IMR-90 (cell line): ENCODE results near the gene RTN4RL2.

ENCODE experiments used
- BHLHE40 ChIP-seq: fragments of 150-350 bp; IDR thresholded peaks from 2 replicates; pipeline ENCODE4 v1.6.1; 2016; ENCODE audit warnings: mild to moderate bottlenecking, low read depth, low read length
- CEBPB ChIP-seq: IDR thresholded peaks from 2 replicates; pipeline ENCODE4 v1.6.1; 2012; ENCODE audit warnings: low read depth, low read length, improper control_type of control experiment
- CHD1 ChIP-seq: IDR thresholded peaks from 2 replicates; pipeline ENCODE4 v1.6.1; 2012; ENCODE audit warnings: low read depth, low read length, improper control_type of control experiment
- CTCF ChIP-seq: conservative IDR thresholded peaks from 2 replicates; pipeline ENCODE4 v1.5.1; 2012; ENCODE audit warnings: mild to moderate bottlenecking, low read depth, low read length, improper control_type of control experiment
- MAFK ChIP-seq: IDR thresholded peaks from 2 replicates; pipeline ENCODE4 v1.6.1; 2012; ENCODE audit warnings: low read depth, low read length, improper control_type of control experiment
- MAZ ChIP-seq: IDR thresholded peaks from 2 replicates; pipeline ENCODE4 v1.6.1; 2012; ENCODE audit warnings: low read depth, mild to moderate bottlenecking, low read length, improper control_type of control experiment, moderate library complexity, borderline replicate concordance
- MXI1 ChIP-seq: IDR thresholded peaks from 2 replicates; pipeline ENCODE4 v1.6.1; 2012; ENCODE audit warnings: low read depth, mild to moderate bottlenecking, low read length, moderate library complexity, borderline replicate concordance
- POLR2A ChIP-seq: IDR thresholded peaks from 2 replicates; pipeline ENCODE4 v1.6.1; 2012; ENCODE audit warnings: mild to moderate bottlenecking, low read depth, low read length
- RAD21 ChIP-seq: IDR thresholded peaks from 2 replicates; pipeline ENCODE4 v1.6.1; 2012; ENCODE audit warnings: low read length, improper control_type of control experiment
- RCOR1 ChIP-seq: IDR thresholded peaks from 2 replicates; pipeline ENCODE4 v1.6.1; 2012; ENCODE audit warnings: mild to moderate bottlenecking, low read length, improper control_type of control experiment; ENCODE audit not compliant: insufficient replicate concordance
- RFX5 ChIP-seq: IDR thresholded peaks from 2 replicates; pipeline ENCODE4 v1.8.0; 2012; ENCODE audit warnings: low read depth, mild to moderate bottlenecking, low read length, moderate library complexity
- SMC3 ChIP-seq: fragments of 150-350 bp; IDR thresholded peaks from 2 replicates; pipeline ENCODE4 v1.6.1; 2016; ENCODE audit warnings: low read depth, mild to moderate bottlenecking, antibody characterized with exemption, low read length, moderate library complexity
- USF2 ChIP-seq: fragments of 150-350 bp; IDR thresholded peaks from 2 replicates; pipeline ENCODE4 v1.6.1; 2017; ENCODE audit warnings: mild to moderate bottlenecking, antibody characterized with exemption, low read length, low read depth
- TF ChIP-seq, protein P1 (sequence below): fragments of 150-350 bp; IDR thresholded peaks from 2 replicates; pipeline ENCODE4 v1.6.1; 2016; ENCODE audit warnings: low read depth, mild to moderate bottlenecking, low read length, moderate library complexity, borderline replicate concordance

- no peak for TF ChIP-seq POLR2A
- TF ChIP-seq CTCF = no peak
- no peak for TF ChIP-seq MAZ
- TF ChIP-seq RAD21 = no peak
- TF ChIP-seq BHLHE40 = no peak
- TF ChIP-seq CHD1 = no peak
- no peak for TF ChIP-seq CEBPB
- no peak for TF ChIP-seq MAFK
- TF ChIP-seq, protein P1, sequence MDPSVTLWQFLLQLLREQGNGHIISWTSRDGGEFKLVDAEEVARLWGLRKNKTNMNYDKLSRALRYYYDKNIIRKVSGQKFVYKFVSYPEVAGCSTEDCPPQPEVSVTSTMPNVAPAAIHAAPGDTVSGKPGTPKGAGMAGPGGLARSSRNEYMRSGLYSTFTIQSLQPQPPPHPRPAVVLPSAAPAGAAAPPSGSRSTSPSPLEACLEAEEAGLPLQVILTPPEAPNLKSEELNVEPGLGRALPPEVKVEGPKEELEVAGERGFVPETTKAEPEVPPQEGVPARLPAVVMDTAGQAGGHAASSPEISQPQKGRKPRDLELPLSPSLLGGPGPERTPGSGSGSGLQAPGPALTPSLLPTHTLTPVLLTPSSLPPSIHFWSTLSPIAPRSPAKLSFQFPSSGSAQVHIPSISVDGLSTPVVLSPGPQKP = no peak
- no peak for TF ChIP-seq SMC3
- no peak for TF ChIP-seq USF2
- TF ChIP-seq RCOR1 = no peak
- no peak for TF ChIP-seq RFX5
- TF ChIP-seq MXI1 = no peak
Measured at GRCh38 chr11:57483562-57483918, 23.2 kb downstream of the RTN4RL2 start.
